ENCODE data around the gene TM6SF1.

TM6SF1 gene

GRCh38 chr15:83174891-83175290 lies 67.4 kb downstream of the TM6SF1 start:
- DNase-seq (ENCODE audit: low read depth in 2 of 2), result no peak

GRCh38 chr15:83178390-83178789 lies 70.9 kb downstream of the TM6SF1 start:
- DNase-seq (ENCODE audit: low read depth in 2 of 2), result no peak

- no peak for DNase-seq (ENCODE audit: low read depth in 2 of 2)
These were observed 71.5 kb downstream of the TM6SF1 start for GRCh38 chr15:83178869-83179325.

GRCh38 chr15:83185561-83185960 lies 78.1 kb downstream of the TM6SF1 start:
- no peak for DNase-seq (ENCODE audit: low read depth in 2 of 2)

Measured in stimulated activated CD8-positive, alpha-beta memory T cell treated with anti-CD3 and anti-CD28 coated beads, Interleukin-15, amount 100 ng/mL, for 48 hours (primary cell).